ENCODE measurements around the gene UNC80. TPM values are rescaled to one million over a fixed set of nuclear protein-coding genes. Genes with fewer than 3 reads are reported as not detected.

The UNC80 gene
- total and polyA plus RNA-seq, 8 donors = 0.69 to 4.8 (median 1.9) TPM

- no peaks in the 10 kb centered on the region for H3K27me3 ChIP-seq
These were observed 139.9 kb downstream of the UNC80 start for GRCh38 chr2:209911486-209911885.

GRCh38 chr2:209913786-209914345, 142.2 kb downstream of the UNC80 start:
- Histone ChIP-seq H3K27me3 (no peaks in the 10 kb centered on the region), H3K27ac (no peak overlapping the region), H3K4me3 (no peak overlapping the region), H3K9me3 (no peaks in the 10 kb centered on the region), H3K4me1 (no peaks in the 10 kb centered on the region), H3K36me3 (no peaks in the 10 kb centered on the region)
- DNase-seq = no peak
- ATAC-seq = no peak
- FAIRE-seq = no peak
- TF ChIP-seq, protein P1, sequence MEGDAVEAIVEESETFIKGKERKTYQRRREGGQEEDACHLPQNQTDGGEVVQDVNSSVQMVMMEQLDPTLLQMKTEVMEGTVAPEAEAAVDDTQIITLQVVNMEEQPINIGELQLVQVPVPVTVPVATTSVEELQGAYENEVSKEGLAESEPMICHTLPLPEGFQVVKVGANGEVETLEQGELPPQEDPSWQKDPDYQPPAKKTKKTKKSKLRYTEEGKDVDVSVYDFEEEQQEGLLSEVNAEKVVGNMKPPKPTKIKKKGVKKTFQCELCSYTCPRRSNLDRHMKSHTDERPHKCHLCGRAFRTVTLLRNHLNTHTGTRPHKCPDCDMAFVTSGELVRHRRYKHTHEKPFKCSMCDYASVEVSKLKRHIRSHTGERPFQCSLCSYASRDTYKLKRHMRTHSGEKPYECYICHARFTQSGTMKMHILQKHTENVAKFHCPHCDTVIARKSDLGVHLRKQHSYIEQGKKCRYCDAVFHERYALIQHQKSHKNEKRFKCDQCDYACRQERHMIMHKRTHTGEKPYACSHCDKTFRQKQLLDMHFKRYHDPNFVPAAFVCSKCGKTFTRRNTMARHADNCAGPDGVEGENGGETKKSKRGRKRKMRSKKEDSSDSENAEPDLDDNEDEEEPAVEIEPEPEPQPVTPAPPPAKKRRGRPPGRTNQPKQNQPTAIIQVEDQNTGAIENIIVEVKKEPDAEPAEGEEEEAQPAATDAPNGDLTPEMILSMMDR (IDR thresholded peaks at IDR 0.05) = no peak
- intact Hi-C loops (cut with DNase I) = no loop called here
- WGBS, 2 donors = 87% methylated on average over 2 of the region's 2 CpGs

More at GRCh38 chr2:209911486-209911885, 139.9 kb downstream of the UNC80 start:
- Histone ChIP-seq H3K36me3 (no peaks in the 10 kb centered on the region), H3K27ac (no peak overlapping the region), H3K4me3 (no peak overlapping the region), H3K4me1 (no peaks in the 10 kb centered on the region), H3K9me3 (no peaks in the 10 kb centered on the region)
- 60 to 68% methylated on average over 4 of the region's 4 CpGs for WGBS, 2 donors
- FAIRE-seq = no peak
- no peak for ATAC-seq
- intact Hi-C loops (cut with DNase I) = no loop called here
- TF ChIP-seq, protein P1 (IDR thresholded peaks at IDR 0.05) = no peak
- DNase-seq = no peak

DNA sequence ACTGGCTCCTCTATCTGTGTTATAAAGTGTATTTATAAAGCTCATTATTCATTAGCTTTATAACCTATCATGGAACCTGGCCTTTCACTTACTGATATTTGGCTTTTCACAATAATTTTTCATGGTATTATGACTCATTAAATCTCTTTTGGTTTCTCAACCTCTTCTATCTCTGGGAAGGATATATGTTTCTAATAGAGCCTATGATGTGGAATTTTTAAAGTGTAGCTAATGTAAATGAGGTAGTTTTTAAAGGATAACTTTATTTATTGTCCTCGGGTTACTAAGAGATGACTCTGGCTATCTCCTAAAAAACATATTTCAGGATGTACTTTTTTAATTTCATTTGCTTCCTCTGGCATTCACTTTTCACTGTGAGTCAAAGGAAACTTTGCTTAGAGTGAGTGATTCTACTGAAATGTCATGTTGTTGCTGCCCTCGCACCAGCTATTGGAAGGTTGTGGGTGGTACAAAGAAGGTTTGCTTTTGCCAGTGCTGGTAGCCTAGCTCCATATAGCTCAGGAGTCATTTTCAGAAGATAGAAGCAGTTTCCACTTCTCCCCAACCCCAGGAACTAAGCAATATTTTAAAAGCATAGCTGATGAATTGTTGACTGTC, 145.6 kb downstream of the UNC80 start:
- Histone ChIP-seq H3K27me3 (no peaks in the 10 kb centered on the region), H3K36me3 (no peaks in the 10 kb centered on the region), H3K27ac (no peak overlapping the region), H3K4me3 (no peak overlapping the region), H3K9me3 (no peaks in the 10 kb centered on the region), H3K4me1 (no peaks in the 10 kb centered on the region)
- intact Hi-C loops (cut with DNase I) = no loop called here
- no peak for FAIRE-seq
- TF ChIP-seq, protein P1 (IDR thresholded peaks at IDR 0.05) = no peak
- WGBS, 2 donors = 80 to 93% methylated on average over 2 of the region's 2 CpGs
- no peak for DNase-seq
- no peak for ATAC-seq

DNA sequence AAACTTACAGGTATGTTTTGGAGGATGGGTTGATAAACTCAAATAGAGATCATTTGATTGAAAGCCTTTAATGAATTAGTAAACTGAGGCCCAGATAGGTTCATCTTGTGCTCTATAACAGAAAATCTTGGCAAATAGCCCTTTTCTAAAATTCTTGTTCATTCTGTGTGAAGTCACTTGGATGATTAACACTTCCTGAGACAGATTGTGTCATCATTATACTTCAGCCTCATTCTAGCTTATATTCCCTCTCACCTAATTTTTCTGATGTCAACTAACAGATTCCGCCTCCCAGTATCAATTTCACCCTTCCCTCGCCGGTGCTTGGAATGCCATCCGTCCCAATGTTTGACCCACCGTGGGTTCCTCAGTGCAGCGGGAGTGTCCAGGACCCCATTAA, 146.6 kb downstream of the UNC80 start:
- DNase-seq (no peak), FAIRE-seq (no peak), ATAC-seq (no peak)
- no peak overlapping the region for H3K27ac ChIP-seq
- H3K9me3 ChIP-seq = no peaks in the 10 kb centered on the region
- intact Hi-C loops (cut with DNase I) = no loop called here
- no peaks in the 10 kb centered on the region for H3K27me3 ChIP-seq
- H3K36me3 ChIP-seq = no peaks in the 10 kb centered on the region
- no peak overlapping the region for H3K4me3 ChIP-seq
- no peaks in the 10 kb centered on the region for H3K4me1 ChIP-seq
- 92 to 97% methylated on average over 6 of the region's 6 CpGs for WGBS, 2 donors
- TF ChIP-seq, protein P1 (IDR thresholded peaks at IDR 0.05) = no peak

DNA sequence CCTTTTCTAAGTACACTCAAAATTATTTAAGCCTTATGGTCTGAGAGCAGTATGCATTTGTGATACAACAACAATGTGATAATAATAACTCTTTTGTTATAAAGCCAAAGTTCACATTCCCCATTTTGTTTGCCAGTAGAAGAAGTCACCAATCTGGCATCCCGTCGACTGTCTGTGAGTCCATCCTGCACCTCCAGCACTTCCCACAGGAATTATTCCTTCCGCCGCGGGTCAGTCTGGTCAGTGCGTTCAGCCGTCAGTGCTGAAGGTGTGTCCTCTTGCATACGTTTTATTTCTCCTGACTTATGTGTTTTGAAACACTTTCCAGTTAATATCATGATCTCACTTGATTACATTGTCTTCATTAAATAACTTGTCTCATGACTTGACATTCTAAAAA, 150.5 kb downstream of the UNC80 start:
- no peak for DNase-seq
- Histone ChIP-seq H3K27ac (no peak overlapping the region), H3K9me3 (no peaks in the 10 kb centered on the region), H3K4me1 (peaks cover 0 to 9% (median 7%) of the 10 kb centered on the region in 3 donors), H3K36me3 (no peaks in the 10 kb centered on the region), H3K4me3 (no peak overlapping the region), H3K27me3 (no peaks in the 10 kb centered on the region)
- no peak for FAIRE-seq
- 84 to 88% methylated on average over 8 of the region's 8 CpGs for WGBS, 2 donors
- intact Hi-C loops (cut with DNase I) = no loop called here
- TF ChIP-seq, protein P1 (IDR thresholded peaks at IDR 0.05) = no peak
- ATAC-seq = no peak

Measured in pancreas (tissue), 10 donors.